Thymus (tissue), 11 donors: Measurements from ENCODE around the gene GPR42. TPM values are rescaled to one million over a fixed set of nuclear protein-coding genes. Genes with fewer than 3 reads are reported as not detected.
"Not testable (repeated sequence)": the region's sequence is repeated elsewhere in the genome, so short reads cannot be mapped to it uniquely, and the experiment has no call there.

Experiments
- DNase-seq, 9 donors: peaks; one replicate each; pipeline ENCODE4 v3.0.0-alpha.2; 2013; ENCODE audit warnings: low spot score in 9 of 9, low read depth in 6 of 9, missing footprints in 1 of 9
- H3K27ac ChIP-seq, 2 donors: one replicate each; pipeline ENCODE4 v1.5.1; 2013; ENCODE audit warnings: control low read depth in 1 of 2, low read depth in 1 of 2, low read length in 1 of 2, mild to moderate bottlenecking in 1 of 2, moderate library complexity in 1 of 2
- H3K27me3 ChIP-seq, 2 donors: one replicate each; pipeline ENCODE4 v1.5.1; 2013; ENCODE audit warnings: low read length in 1 of 2; ENCODE audit not compliant: control insufficient read depth in 2 of 2, insufficient read depth in 1 of 2
- H3K36me3 ChIP-seq, 2 donors: one replicate each; pipeline ENCODE4 v1.5.1; 2013; ENCODE audit warnings: low read length in 1 of 2, mild to moderate bottlenecking in 1 of 2, moderate library complexity in 1 of 2; ENCODE audit not compliant: control insufficient read depth in 2 of 2, insufficient read depth in 2 of 2
- H3K4me1 ChIP-seq, 2 donors: one replicate each; pipeline ENCODE4 v1.5.1; 2013; ENCODE audit warnings: low read length in 2 of 2; ENCODE audit not compliant: control insufficient read depth in 2 of 2, insufficient read depth in 2 of 2
- H3K4me3 ChIP-seq, 2 donors: one replicate each; pipeline ENCODE4 v1.5.1; 2013; ENCODE audit warnings: low read length in 2 of 2, control low read depth in 1 of 2, mild to moderate bottlenecking in 1 of 2
- H3K9me3 ChIP-seq, 2 donors: one replicate each; pipeline ENCODE4 v1.5.1; 2013; ENCODE audit warnings: low read length in 1 of 2, mild to moderate bottlenecking in 1 of 2; ENCODE audit not compliant: control insufficient read depth in 2 of 2, insufficient read depth in 1 of 2
- WGBS: extraction: QIAGEN DNeasy Blood & Tissue Kit; methylation state at CpG from one replicate; pipeline ENCODE4 v1.1.7; 2013; 5-methylcytosine and 5-hydroxymethylcytosine counted together
- polyA plus RNA-seq: library from polyadenylated mRNA; stranded (reverse); fragments of 200-250 nt; gene quantifications from one replicate; pipeline ENCODE4 v1.2.3, GENCODE V29; 2013
- total RNA-seq: library from RNA; stranded (reverse); fragments of 120-200 nt; gene quantifications from one replicate; pipeline ENCODE4 v1.2.4, GENCODE V29; 2013
- donor health status: healthy.

The GPR42 gene
- total and polyA plus RNA-seq, 2 donors = 0.05 to 0.25 TPM

DNA sequence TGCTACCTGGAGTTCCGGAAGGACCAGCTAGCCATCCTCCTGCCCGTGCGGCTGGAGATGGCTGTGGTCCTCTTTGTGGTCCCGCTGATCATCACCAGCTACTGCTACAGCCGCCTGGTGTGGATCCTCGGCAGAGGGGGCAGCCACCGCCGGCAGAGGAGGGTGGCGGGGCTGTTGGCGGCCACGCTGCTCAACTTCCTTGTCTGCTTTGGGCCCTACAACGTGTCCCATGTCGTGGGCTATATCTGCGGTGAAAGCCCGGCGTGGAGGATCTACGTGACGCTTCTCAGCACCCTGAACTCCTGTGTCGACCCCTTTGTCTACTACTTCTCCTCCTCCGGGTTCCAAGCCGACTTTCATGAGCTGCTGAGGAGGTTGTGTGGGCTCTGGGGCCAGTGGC is 11.5 kb upstream of the GPR42 start:
- not testable (repeated sequence) for H3K36me3 ChIP-seq, H3K27ac ChIP-seq, H3K4me1 ChIP-seq, H3K9me3 ChIP-seq, H3K27me3 ChIP-seq, DNase-seq, H3K4me3 ChIP-seq
- 94% methylated on average over 21 of the region's 21 CpGs for WGBS

DNA sequence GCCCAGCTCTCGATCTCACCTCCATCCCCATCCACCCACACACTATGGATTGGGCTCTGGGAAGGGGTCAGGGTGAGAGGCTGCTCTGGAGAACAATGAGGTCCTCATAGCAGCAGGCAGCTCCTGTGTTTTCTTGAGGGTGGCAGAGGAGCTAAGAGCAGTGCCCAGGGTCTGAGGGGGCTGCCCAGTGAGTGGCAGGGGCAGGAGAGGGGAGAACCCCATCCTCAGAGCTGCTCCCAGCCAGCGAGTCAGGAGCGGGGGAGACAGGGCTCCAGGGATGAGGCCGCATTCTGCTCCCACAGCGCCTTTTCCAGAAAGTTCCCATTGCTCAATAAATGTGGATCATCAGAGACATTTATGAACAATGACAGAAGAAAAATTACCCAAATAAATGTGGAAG is 10.8 kb upstream of the GPR42 start:
- H3K27me3 ChIP-seq, H3K4me1 ChIP-seq, DNase-seq, H3K4me3 ChIP-seq, H3K9me3 ChIP-seq, H3K27ac ChIP-seq, H3K36me3 ChIP-seq: not testable (repeated sequence)
- 92% methylated on average over 4 of the region's 5 CpGs for WGBS

DNA sequence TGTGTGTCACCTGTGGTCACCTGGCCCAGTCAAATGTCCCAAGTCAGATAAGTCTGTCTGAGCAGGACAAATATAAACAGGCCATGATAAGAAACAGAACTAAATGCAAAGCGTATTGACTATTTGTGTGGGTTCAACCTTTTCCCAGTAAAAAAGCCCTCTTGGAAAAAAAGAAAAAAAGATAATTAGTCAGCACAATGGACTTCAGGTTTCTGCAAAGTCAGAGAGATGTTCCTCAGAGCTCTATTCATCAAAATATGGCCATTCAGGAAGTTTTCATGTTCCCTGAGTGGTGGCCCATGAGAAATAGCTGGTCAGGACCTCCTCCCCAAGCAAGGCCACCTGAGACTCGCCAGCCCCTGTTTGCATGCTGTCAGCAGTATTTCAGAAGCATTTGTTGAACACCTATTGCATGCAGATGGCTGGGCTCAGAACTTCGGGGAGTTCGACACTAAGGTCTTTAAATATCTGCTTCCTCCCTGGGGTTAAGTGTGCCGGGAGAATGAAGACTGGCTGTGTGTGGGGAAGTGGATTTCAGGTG is 9.9 kb upstream of the GPR42 start:
- 55% methylated on average over 5 of the region's 5 CpGs for WGBS

DNA sequence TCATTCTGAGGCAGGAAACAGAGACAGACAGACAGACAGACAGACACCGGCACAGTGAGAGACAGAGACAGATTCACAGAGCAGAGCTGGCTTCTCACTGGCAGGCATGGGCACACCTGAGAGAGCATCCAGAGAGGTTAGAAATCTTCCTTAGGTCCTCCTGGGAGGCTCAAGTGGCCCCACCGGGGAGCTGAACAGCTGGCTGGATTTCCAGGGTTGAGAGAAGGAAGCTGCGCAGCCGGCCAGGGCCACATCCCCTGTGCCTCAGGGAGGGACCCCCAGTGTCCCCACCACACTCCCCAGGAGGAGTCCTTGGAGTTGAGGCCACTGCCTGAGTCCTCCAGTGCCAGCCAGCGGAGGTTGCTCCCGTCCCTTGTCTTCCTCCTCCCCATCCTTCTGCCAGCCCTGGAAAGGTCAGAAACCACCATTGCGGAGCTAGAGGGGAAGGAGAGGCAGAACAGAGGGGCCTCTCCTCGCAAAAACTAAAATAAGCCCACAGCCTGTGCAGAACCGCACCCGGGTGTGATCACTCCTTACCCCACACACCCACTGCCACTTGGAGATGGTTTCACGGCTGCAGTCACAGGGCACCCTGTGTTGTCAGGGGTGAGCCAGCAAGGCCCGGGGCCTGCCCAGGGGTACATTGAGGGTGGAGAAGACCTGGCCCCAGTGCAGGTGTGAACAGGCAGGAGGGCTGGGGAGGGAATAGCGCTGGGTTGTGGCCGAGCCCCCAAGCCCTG is 8.4 kb upstream of the GPR42 start:
- no peak for DNase-seq
- Histone ChIP-seq H3K36me3 (no peaks in the 10 kb centered on the region), H3K27ac (no peak overlapping the region), H3K9me3 (no peaks in the 10 kb centered on the region), H3K4me1 (no peaks in the 10 kb centered on the region), H3K4me3 (no peak overlapping the region), H3K27me3 (peaks cover 0 to 4% of the 10 kb centered on the region in 2 donors)
- WGBS = 90% methylated on average over 14 of the region's 14 CpGs

More for the DNA sequence above, 9.9 kb upstream of the GPR42 start:
- no peaks in the 10 kb centered on the region for H3K9me3 ChIP-seq
- no peaks in the 10 kb centered on the region for H3K36me3 ChIP-seq
- H3K27me3 ChIP-seq = peaks cover 0 to 4% of the 10 kb centered on the region in 2 donors
- H3K4me1 ChIP-seq = no peaks in the 10 kb centered on the region
- no peak overlapping the region for H3K27ac ChIP-seq
- no peak for DNase-seq
- no peak overlapping the region for H3K4me3 ChIP-seq

DNA sequence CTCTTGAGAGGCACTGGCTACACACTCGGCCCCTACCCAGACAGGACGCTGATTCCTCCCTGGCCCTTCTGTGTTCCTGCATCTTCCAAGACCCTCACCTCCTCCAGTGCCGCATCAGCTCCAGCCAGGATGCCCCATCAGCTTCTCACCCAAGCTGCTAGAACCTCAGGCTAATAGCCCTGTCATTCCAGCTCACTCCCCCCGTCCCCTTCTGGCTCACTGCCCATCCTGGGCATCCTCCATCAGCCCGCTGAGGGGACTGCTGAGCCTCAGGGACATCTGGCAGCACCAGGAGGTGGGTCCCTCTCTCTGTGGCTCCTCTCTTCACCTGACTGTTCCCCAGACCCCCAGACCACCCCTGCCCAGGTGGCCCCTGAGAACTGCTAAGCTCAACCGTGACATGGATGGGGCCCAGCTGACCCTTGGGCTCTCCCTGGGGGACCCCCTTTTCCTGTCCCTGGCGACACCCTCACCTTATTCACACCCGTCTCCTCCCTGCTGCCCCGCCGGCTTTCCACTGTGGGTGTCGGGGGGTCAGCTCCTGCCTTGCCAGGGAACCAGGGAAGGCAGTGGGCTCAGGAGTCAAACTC is 7.8 kb upstream of the GPR42 start:
- no peak for DNase-seq
- Histone ChIP-seq H3K27ac (no peak overlapping the region), H3K4me1 (no peaks in the 10 kb centered on the region), H3K9me3 (no peaks in the 10 kb centered on the region), H3K4me3 (no peak overlapping the region), H3K36me3 (no peaks in the 10 kb centered on the region), H3K27me3 (peaks cover 0 to 4% of the 10 kb centered on the region in 2 donors)
- 95% methylated on average over 11 of the region's 11 CpGs for whole genome bisulfite sequencing

DNA sequence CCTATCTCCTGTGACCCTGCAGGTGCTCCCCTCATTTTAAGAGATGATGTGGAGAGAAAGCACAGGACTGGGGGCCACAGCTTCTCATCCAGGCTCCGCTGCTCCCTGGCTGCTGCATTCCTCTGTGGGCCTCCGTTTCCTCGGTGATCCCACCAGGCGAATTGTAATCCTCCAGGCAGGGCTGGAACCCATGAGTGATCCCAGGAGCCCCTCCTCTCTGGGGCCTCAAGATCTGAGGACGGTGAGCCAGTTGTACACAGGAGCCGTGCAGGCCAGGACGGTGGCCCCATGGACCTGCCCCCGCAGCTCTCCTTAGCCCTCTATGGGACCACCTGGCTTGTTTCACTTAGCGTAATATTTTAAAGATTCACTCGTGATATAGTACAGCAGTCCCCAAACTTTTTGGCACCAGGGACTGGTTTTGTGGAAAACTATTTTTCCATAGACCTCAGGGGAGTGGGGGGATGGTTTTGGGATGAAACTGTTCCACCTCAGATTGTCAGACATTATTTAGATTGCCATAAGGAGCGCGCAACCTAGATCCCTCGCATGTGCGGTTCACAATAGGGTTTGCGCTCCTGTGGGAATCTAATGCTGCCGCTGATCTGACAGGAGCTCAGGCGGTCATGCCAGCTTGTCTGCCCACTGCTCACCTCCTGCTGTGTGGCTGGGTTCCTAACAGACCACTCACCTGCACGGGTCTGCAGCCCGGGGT is 7.0 kb upstream of the GPR42 start:
- no peaks in the 10 kb centered on the region for H3K36me3 ChIP-seq
- DNase-seq = no peak
- WGBS = 95% methylated on average over 19 of the region's 19 CpGs

DNA sequence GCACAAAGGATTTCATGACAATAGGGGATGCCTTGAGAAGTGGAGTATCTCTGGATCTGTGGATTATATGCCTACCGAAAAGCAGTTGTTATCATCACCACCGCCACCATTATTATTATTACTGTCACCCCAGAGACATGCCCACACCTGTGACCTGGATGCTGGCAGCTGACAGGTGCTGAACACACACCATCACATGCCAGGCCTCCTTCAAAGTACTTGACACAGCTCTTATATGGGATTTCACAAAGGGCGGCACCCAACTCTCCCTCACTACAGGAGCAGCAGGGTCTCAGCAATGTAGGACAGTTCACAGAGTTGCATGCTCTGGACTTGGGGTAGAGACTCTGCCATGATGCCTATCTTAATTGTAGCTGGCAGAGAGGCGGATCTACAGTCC is 5.6 kb upstream of the GPR42 start:
- DNase-seq = no peak
- WGBS = 97% methylated on average over 4 of the region's 4 CpGs
- Histone ChIP-seq H3K36me3 (no peaks in the 10 kb centered on the region), H3K4me3 (no peak overlapping the region), H3K27ac (no peak overlapping the region), H3K4me1 (no peaks in the 10 kb centered on the region), H3K27me3 (peaks cover 0 to 4% of the 10 kb centered on the region in 2 donors), H3K9me3 (no peaks in the 10 kb centered on the region)

More for the DNA sequence above, 7.0 kb upstream of the GPR42 start:
- Histone ChIP-seq H3K27ac (no peak overlapping the region), H3K27me3 (peaks cover 0 to 4% of the 10 kb centered on the region in 2 donors), H3K9me3 (no peaks in the 10 kb centered on the region), H3K4me1 (no peaks in the 10 kb centered on the region), H3K4me3 (no peak overlapping the region)

DNA sequence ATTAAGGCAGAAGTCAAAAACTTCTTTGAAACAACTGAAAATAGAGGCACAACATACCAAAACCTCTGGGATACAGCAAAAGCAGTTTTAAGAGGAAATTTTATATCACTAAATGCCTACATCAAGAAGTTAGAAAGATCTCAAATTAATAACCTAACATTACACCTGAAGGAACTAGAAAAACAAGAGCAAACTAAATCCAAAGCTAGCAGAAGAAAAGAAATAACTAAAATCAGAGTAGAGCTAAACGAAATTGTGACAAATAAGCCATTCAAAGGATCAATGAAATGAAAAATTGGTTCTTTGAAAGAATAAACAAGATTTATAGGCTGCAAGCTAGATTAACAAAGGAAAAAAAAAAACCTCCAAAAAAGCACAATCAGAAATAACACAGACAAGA is 2.5 kb upstream of the GPR42 start:
- no peak for DNase-seq
- Histone ChIP-seq H3K27me3 (no peaks in the 10 kb centered on the region), H3K9me3 (no peaks in the 10 kb centered on the region), H3K27ac (no peak overlapping the region), H3K36me3 (no peaks in the 10 kb centered on the region), H3K4me3 (no peak overlapping the region), H3K4me1 (no peaks in the 10 kb centered on the region)
- WGBS = 80% methylated on average over 1 of the region's 1 CpG

DNA sequence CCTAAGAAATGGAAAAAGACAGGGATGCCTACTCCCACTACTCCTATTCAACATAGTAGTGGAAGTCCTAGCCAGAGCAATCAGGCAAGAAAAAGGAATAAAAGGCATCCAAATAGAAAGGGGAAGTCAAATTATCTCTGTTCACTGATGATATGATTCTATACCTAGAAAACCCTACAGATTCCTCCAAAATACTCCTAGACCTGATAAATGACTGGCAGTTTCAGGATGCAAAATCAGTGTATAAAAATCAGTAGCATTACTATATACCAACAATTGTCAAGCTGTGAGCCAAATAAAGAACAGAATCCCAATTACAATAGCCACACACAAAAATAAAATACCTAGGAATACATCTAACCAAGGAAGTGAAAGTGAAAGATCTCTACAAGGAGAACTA is 1.3 kb upstream of the GPR42 start:
- no peak overlapping the region for H3K4me3 ChIP-seq
- H3K4me1 ChIP-seq = no peaks in the 10 kb centered on the region
- no peaks in the 10 kb centered on the region for H3K27me3 ChIP-seq
- DNase-seq = no peak
- H3K27ac ChIP-seq = no peak overlapping the region
- H3K36me3 ChIP-seq = no peaks in the 10 kb centered on the region
- no peaks in the 10 kb centered on the region for H3K9me3 ChIP-seq
